K562 (cell line): ENCODE data around the gene MLN. TPM values are rescaled to one million over a fixed set of nuclear protein-coding genes. Genes with fewer than 3 reads are reported as not detected.

Experiments
- CEBPB ChIP-seq: fragments of 450-650 bp; IDR thresholded peaks from 2 replicates; pipeline ENCODE4 v1.6.1; 2016; ENCODE audit warnings: missing genetic modification characterization, missing compliant biosample characterization
- DNMT1 ChIP-seq: fragments of 450-650 bp; IDR thresholded peaks from 2 replicates; pipeline ENCODE4 v1.6.1; 2016; ENCODE audit warnings: antibody characterized with exemption, mild to moderate bottlenecking
- E2F8 ChIP-seq: fragments of 450-650 bp; IDR thresholded peaks from 2 replicates; pipeline ENCODE4 v1.7.1; 2018; ENCODE audit warnings: mild to moderate bottlenecking, low read depth; ENCODE audit not compliant: partially characterized antibody
- ELF1 ChIP-seq: fragments of 200-800 bp; sonication (Bioruptor generic); IDR thresholded peaks from 2 replicates; pipeline ENCODE4 v1.6.1; 2016; ENCODE audit warnings: missing genetic modification characterization, missing compliant biosample characterization
- EZH2 ChIP-seq: IDR thresholded peaks from 2 replicates; pipeline ENCODE4 v1.6.1; 2012; ENCODE audit warnings: low read depth, mild to moderate bottlenecking, inconsistent platforms, low read length, borderline replicate concordance
- GTF3C2 ChIP-seq: IDR thresholded peaks from 3 replicates; pipeline ENCODE4 v1.6.1; 2011; ENCODE audit warnings: borderline replicate concordance, mild to moderate bottlenecking, moderate library complexity; ENCODE audit not compliant: insufficient read length; ENCODE audit errors: extremely low read depth
- HMBOX1 ChIP-seq: sonication (generic); IDR thresholded peaks from 2 replicates; pipeline ENCODE4 v1.6.1; 2016
- HNRNPUL1 ChIP-seq: fragments of 200-400 bp; formaldehyde crosslinking; IDR thresholded peaks from 2 replicates; pipeline ENCODE4 v1.6.1; 2017; ENCODE audit warnings: low read length
- KLF13 ChIP-seq: fragments of 450-650 bp; IDR thresholded peaks from 2 replicates; pipeline ENCODE4 v1.6.1; 2016; ENCODE audit warnings: missing genetic modification characterization, low read depth, mild to moderate bottlenecking, missing compliant biosample characterization, moderate library complexity, borderline replicate concordance
- MECOM ChIP-seq: fragments of 250-450 bp; sonication (Bioruptor Pico); IDR thresholded peaks from 2 replicates; pipeline ENCODE4 v1.8.0; 2022; ENCODE audit warnings: inconsistent platforms
- MLLT1 ChIP-seq, 2 experiments: fragments of 450-650 bp; IDR thresholded peaks; 2 replicates each; pipeline ENCODE4 v1.6.1; 2016
- NFYB ChIP-seq: IDR thresholded peaks from 2 replicates; pipeline ENCODE4 v1.6.1; 2011; ENCODE audit warnings: mild to moderate bottlenecking, moderate library complexity; ENCODE audit not compliant: insufficient read length; ENCODE audit errors: extremely low read depth
- NR2C1 ChIP-seq, 2 experiments: fragments of 450-650 bp; IDR thresholded peaks; 2 replicates each; pipeline ENCODE4 v1.6.1; 2017; ENCODE audit warnings: mild to moderate bottlenecking in 2 of 2, antibody characterized with exemption in 1 of 2, inconsistent platforms in 1 of 2, missing compliant biosample characterization in 1 of 2, missing genetic modification characterization in 1 of 2
- PHF20 ChIP-seq: fragments of 450-650 bp; IDR thresholded peaks from 2 replicates; pipeline ENCODE4 v1.6.1; 2018; ENCODE audit not compliant: partially characterized antibody
- SMARCA5 ChIP-seq: fragments of 450-650 bp; IDR thresholded peaks from 2 replicates; pipeline ENCODE4 v1.6.1; 2016
- SRSF7 ChIP-seq: fragments of 200-400 bp; formaldehyde crosslinking; optimal IDR thresholded peaks from 2 replicates; pipeline ENCODE3; 2017; ENCODE audit warnings: mild to moderate bottlenecking, low read depth, low read length
- TFAP4 ChIP-seq: sonication (generic); formaldehyde crosslinking; IDR thresholded peaks from 2 replicates; pipeline ENCODE4 v1.8.0; 2022; ENCODE audit warnings: missing genetic modification reagents, mild to moderate bottlenecking, moderate library complexity, borderline replicate concordance
- THRB ChIP-seq: fragments of 450-650 bp; formaldehyde crosslinking; conservative IDR thresholded peaks from 2 replicates; pipeline ENCODE4 v1.4.0; 2022; ENCODE audit warnings: mild to moderate bottlenecking, missing genetic modification characterization
- ZFPM2 ChIP-seq: fragments of 250-450 bp; sonication (Bioruptor Pico); IDR thresholded peaks from 2 replicates; pipeline ENCODE4 v1.5.1; 2022; ENCODE audit warnings: mild to moderate bottlenecking
- polyA plus RNA-seq, 8 experiments: library from polyadenylated mRNA; depleted of rRNA in 4 of 8; stranded (reverse) in 5 of 8; unstranded in 3 of 8; fragments of >200 nt; fragmentation: Nextera tagmentation in 2 of 8; fragmentation: Illumina TruSeq in 1 of 8; extraction: Ambion mirVana in 2 of 8; extraction: Trizol in 1 of 8; gene quantifications; 2 replicates each; pipeline versions ENCODE4 v1.2.1 to v1.2.3, GENCODE V29; 2011 to 2014; ENCODE audit warnings: inconsistent platforms in 1 of 8, missing spikeins in 1 of 8
- total RNA-seq, 7 experiments: library from RNA; depleted of rRNA in 6 of 7; stranded (reverse); fragments of >200 nt in 6 of 7; fragmentation: Illumina TruSeq in 2 of 7; extraction: Trizol in 2 of 7; gene quantifications; 2 replicates each; pipeline versions ENCODE4 v1.2.1 to v1.2.3, GENCODE V29; 2011 to 2021; ENCODE audit warnings: low replicate concordance in 1 of 7

MLN gene
- total and polyA plus RNA-seq, 9 of the 15 experiments (the other 6 are each of a cell fraction or from before 2014, with no cell fraction given) = not detected

- TF ChIP-seq GTF3C2 = peak; percentile 42
- TF ChIP-seq KLF13 (tag) = no peak
- TF ChIP-seq ZFPM2 = no peak
- TF ChIP-seq NR2C1 (IDR thresholded peaks at IDR 0.05) = no peak
- TF ChIP-seq NR2C1 (tag; IDR thresholded peaks at IDR 0.05) = no peak
- TF ChIP-seq ELF1 (tag) = no peak
- TF ChIP-seq MECOM = no peak
- TF ChIP-seq PHF20 = no peak
- no peak for TF ChIP-seq DNMT1
- TF ChIP-seq E2F8 = no peak
- TF ChIP-seq HNRNPUL1 = no peak
- peak; percentile 94 for TF ChIP-seq SMARCA5
- no peak for TF ChIP-seq HMBOX1
- TF ChIP-seq MLLT1 (IDR thresholded peaks at IDR 0.05) = no peak
- TF ChIP-seq EZH2 = no peak
- TF ChIP-seq THRB (CRISPR knock-in tag) = no peak
- TF ChIP-seq NFYB = no peak
- no peak for TF ChIP-seq SRSF7
- TF ChIP-seq TFAP4 (CRISPR knock-in tag) = no peak
- TF ChIP-seq CEBPB = no peak
Measured at GRCh38 chr6:33841868-33842267, 38.1 kb upstream of the MLN start (continued).
